Measurements from ENCODE around the gene SC5D. TPM values are rescaled to one million over a fixed set of nuclear protein-coding genes. Genes with fewer than 3 reads are reported as not detected.

The SC5D gene
- total RNA-seq, 2 experiments from 2014 or later: 87.7 to 92.7 TPM

DNA sequence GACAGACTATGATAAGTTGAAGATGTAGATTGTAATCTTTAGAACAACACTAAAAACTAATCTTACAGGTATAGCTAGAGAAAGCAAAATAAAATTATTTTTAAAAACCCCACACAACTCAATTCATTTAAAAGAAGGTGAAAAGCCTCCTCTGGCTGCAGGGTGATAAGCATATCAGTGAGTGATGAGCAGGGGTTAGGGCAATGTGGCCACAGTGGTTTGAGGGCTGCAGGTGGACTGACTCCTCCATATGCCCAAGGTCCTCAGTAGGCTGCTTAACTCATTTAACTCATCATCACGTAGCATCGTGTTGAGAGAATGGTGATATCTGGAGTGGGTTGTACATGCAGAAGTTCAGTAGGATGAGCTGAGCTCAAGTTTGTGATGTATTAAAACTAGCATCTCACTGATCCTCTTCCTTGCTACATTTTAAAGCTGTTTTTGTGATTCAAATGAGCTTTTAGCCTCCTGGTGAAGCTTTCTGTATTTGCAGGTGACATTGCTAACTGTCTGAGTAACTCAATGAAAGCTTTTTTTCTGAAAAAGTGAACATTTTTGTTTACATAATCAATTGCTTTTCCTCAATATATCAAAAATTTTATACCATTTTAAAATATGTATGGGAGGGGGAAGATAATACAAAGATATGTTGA is 37.0 kb upstream of the SC5D start:
- Mint-ChIP-seq H3K4me3 (no peak overlapping the region), H3K27ac (no peak overlapping the region), H3K4me1 (ENCODE audit: low read depth) (no peaks in the 10 kb centered on the region), H3K9me3 (no peaks in the 10 kb centered on the region), H3K27me3 (no peaks in the 10 kb centered on the region), H3K36me3 (ENCODE audit: low read depth) (no peaks in the 10 kb centered on the region)
- no peak for ATAC-seq (ENCODE audit: poor library complexity)
- intact Hi-C loops (cut with DNase I, micrococcal nuclease): no loop called here
- ChIA-PET POLR2A (no interaction called here), CTCF (interaction anchor here (1.1 kb wide), 1 partner anchor 336 kb away, joined by 3 read pairs; no protein-coding TSS in a partner anchor)
- TF ChIP-seq, protein P1, sequence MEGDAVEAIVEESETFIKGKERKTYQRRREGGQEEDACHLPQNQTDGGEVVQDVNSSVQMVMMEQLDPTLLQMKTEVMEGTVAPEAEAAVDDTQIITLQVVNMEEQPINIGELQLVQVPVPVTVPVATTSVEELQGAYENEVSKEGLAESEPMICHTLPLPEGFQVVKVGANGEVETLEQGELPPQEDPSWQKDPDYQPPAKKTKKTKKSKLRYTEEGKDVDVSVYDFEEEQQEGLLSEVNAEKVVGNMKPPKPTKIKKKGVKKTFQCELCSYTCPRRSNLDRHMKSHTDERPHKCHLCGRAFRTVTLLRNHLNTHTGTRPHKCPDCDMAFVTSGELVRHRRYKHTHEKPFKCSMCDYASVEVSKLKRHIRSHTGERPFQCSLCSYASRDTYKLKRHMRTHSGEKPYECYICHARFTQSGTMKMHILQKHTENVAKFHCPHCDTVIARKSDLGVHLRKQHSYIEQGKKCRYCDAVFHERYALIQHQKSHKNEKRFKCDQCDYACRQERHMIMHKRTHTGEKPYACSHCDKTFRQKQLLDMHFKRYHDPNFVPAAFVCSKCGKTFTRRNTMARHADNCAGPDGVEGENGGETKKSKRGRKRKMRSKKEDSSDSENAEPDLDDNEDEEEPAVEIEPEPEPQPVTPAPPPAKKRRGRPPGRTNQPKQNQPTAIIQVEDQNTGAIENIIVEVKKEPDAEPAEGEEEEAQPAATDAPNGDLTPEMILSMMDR (IDR thresholded peaks at IDR 0.05): no peak
- H3K27ac ChIP-seq (ENCODE audit: low read depth in 1 of 2, low read length in 2 of 2): no peak overlapping the region
- no peak for DNase-seq
- H3K36me3 ChIP-seq (ENCODE audit: insufficient read depth, low read length): no peaks in the 10 kb centered on the region
- no peaks in the 10 kb centered on the region for H3K27me3 ChIP-seq (ENCODE audit: control insufficient read depth in 1 of 2, insufficient read depth in 2 of 2, low read length in 2 of 2)
- H3K4me3 ChIP-seq (ENCODE audit: low read length): no peak overlapping the region
- H3K4me1 ChIP-seq (ENCODE audit: insufficient read depth, low read length): no peaks in the 10 kb centered on the region
- H3K9me3 ChIP-seq (ENCODE audit: control insufficient read depth in 1 of 2, insufficient read depth in 1 of 2, low read length in 2 of 2): no peaks in the 10 kb centered on the region

DNA sequence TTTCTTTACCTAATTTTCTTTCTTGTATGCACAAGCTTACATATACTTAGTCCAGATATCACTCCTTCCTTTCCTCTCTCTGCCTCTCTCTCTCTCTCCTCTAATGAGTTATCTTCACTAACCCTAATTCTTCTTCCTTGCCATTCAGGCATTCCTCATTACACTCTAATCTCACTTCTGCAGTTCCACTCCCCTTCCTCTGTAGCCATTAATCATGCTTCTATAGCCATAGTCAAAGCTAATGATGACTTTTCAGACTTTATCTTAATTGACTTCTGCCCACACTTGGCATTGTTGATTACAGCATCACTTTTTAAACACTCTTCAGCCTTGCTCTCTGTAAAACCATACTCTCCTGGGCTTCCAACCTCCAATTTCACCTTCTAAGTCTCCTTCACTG is 35.3 kb upstream of the SC5D start:
- H3K4me1 Mint-ChIP-seq (ENCODE audit: low read depth): no peaks in the 10 kb centered on the region
- Histone ChIP-seq H3K9me3 (ENCODE audit: control insufficient read depth in 1 of 2, insufficient read depth in 1 of 2, low read length in 2 of 2) (no peaks in the 10 kb centered on the region), H3K36me3 (ENCODE audit: insufficient read depth, low read length) (no peaks in the 10 kb centered on the region), H3K27ac (ENCODE audit: low read depth in 1 of 2, low read length in 2 of 2) (no peak overlapping the region), H3K4me3 (ENCODE audit: low read length) (no peak overlapping the region), H3K4me1 (ENCODE audit: insufficient read depth, low read length) (no peaks in the 10 kb centered on the region), H3K27me3 (ENCODE audit: control insufficient read depth in 1 of 2, insufficient read depth in 2 of 2, low read length in 2 of 2) (no peaks in the 10 kb centered on the region)
- no peaks in the 10 kb centered on the region for H3K9me3 Mint-ChIP-seq
- no peaks in the 10 kb centered on the region for H3K36me3 Mint-ChIP-seq (ENCODE audit: low read depth)
- TF ChIP-seq, protein P1 (IDR thresholded peaks at IDR 0.05): no peak
- intact Hi-C loops (cut with DNase I, micrococcal nuclease): no loop called here
- H3K27me3 Mint-ChIP-seq: no peaks in the 10 kb centered on the region
- H3K4me3 Mint-ChIP-seq: no peak overlapping the region
- DNase-seq: no peak
- ChIA-PET POLR2A (interaction anchor here (1.0 kb wide), 1 partner anchor 35 kb away, joined by 3 read pairs; no protein-coding TSS in a partner anchor), CTCF (no interaction called here)
- no peak overlapping the region for H3K27ac Mint-ChIP-seq
- no peak for ATAC-seq (ENCODE audit: poor library complexity)

DNA sequence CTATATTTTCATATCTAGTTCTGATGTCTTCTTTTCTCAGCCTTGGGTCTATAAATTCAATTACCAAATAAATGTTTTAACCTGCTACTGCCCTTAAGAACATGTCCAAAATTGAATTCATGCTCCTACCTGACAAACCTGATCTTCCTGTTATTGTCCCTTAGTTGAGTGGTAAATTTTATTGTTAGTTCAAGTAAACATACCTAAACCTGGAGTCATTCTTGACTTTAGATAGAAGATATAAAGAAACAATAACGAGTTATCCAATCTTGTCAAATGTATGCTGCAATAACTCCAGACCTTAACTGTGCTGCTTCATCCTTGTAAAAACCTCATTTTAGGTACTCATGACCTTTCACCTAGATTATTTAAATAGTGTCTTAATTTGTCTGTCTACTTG is 34.6 kb upstream of the SC5D start:
- CTCF ChIA-PET: no interaction called here
- ATAC-seq (ENCODE audit: poor library complexity): no peak

More for the DNA sequence above, 34.6 kb upstream of the SC5D start:
- Histone ChIP-seq H3K9me3 (ENCODE audit: control insufficient read depth in 1 of 2, insufficient read depth in 1 of 2, low read length in 2 of 2) (peaks cover 0 to 1% of the 10 kb centered on the region in 2 experiments), H3K4me3 (ENCODE audit: low read length) (no peak overlapping the region), H3K27ac (ENCODE audit: low read depth in 1 of 2, low read length in 2 of 2) (no peak overlapping the region), H3K36me3 (ENCODE audit: insufficient read depth, low read length) (no peaks in the 10 kb centered on the region), H3K27me3 (ENCODE audit: control insufficient read depth in 1 of 2, insufficient read depth in 2 of 2, low read length in 2 of 2) (no peaks in the 10 kb centered on the region), H3K4me1 (ENCODE audit: insufficient read depth, low read length) (no peaks in the 10 kb centered on the region)
- intact Hi-C loops (cut with DNase I, micrococcal nuclease): no loop called here
- no peak overlapping the region for H3K27ac Mint-ChIP-seq
- H3K9me3 Mint-ChIP-seq: peaks cover 1% of the 10 kb centered on the region
- TF ChIP-seq, protein P1 (IDR thresholded peaks at IDR 0.05): no peak
- H3K4me3 Mint-ChIP-seq: no peak overlapping the region
- H3K36me3 Mint-ChIP-seq (ENCODE audit: low read depth): no peaks in the 10 kb centered on the region
- DNase-seq: no peak
- no peaks in the 10 kb centered on the region for H3K4me1 Mint-ChIP-seq (ENCODE audit: low read depth)
- POLR2A ChIA-PET: interaction anchor here (1.0 kb wide), 1 partner anchor 34 kb away, joined by 3 read pairs; no protein-coding TSS in a partner anchor
- peaks cover 3% of the 10 kb centered on the region for H3K27me3 Mint-ChIP-seq

Data from CD4-positive, alpha-beta T cell (primary cell).